ENCODE results near the gene MAP2K2. TPM values are rescaled to one million over a fixed set of nuclear protein-coding genes. Genes with fewer than 3 reads are reported as not detected.

MAP2K2 gene
- total RNA-seq, 2 donors from 2014 or later: 56.8 to 92.0 TPM

GRCh38 chr19:4069331-4069959 lies 54.5 kb downstream of the MAP2K2 start:
- no peak for TF ChIP-seq POLR2A (IDR thresholded peaks at IDR 0.05)
- no peak for TF ChIP-seq CTCF (IDR thresholded peaks at IDR 0.05)
- Histone ChIP-seq H3K27me3 (no peaks in the 10 kb centered on the region), H3K4me1 (peaks cover 10% of the 10 kb centered on the region), H3K9me3 (no peaks in the 10 kb centered on the region), H3K36me3 (replicated peaks in 1 of 2; ENCODE audit: insufficient read depth in 1 of 2, low read depth in 2 of 2) (no peaks in the 10 kb centered on the region), H3K27ac (no peak overlapping the region), H3K4me3 (no peak overlapping the region)
- ATAC-seq (no peak), DNase-seq (peak in 1 of 4 donors; percentile 63)
- WGBS, 2 donors: 59 to 73% methylated on average over 11 to 12 of the region's 12 CpGs
- intact Hi-C loops (cut with DNase I): loop anchor here (5.0 kb wide), 1 partner anchor 67 kb away; no protein-coding TSS in a partner anchor

GRCh38 chr19:4068047-4068966 lies 55.6 kb downstream of the MAP2K2 start:
- H3K27ac ChIP-seq: peak overlapping the region; percentile 91 to 97 (median 95)
- no peaks in the 10 kb centered on the region for H3K36me3 ChIP-seq (replicated peaks in 1 of 2; ENCODE audit: insufficient read depth in 1 of 2, low read depth in 2 of 2)
- ATAC-seq: no peak
- no peaks in the 10 kb centered on the region for H3K9me3 ChIP-seq
- intact Hi-C loops (cut with DNase I): loop anchor here (5.0 kb wide), 1 partner anchor 66 kb away; no protein-coding TSS in a partner anchor
- TF ChIP-seq CTCF (IDR thresholded peaks at IDR 0.05) (no peak), POLR2A (IDR thresholded peaks at IDR 0.05) (no peak)
- no peak for DNase-seq
- H3K4me3 ChIP-seq: peak overlapping the region in 1 of 2 donors; percentile 97
- no peaks in the 10 kb centered on the region for H3K27me3 ChIP-seq
- 34 to 36% methylated on average over 25 to 31 of the region's 31 CpGs for WGBS, 2 donors
- peaks cover 22% of the 10 kb centered on the region for H3K4me1 ChIP-seq

DNA sequence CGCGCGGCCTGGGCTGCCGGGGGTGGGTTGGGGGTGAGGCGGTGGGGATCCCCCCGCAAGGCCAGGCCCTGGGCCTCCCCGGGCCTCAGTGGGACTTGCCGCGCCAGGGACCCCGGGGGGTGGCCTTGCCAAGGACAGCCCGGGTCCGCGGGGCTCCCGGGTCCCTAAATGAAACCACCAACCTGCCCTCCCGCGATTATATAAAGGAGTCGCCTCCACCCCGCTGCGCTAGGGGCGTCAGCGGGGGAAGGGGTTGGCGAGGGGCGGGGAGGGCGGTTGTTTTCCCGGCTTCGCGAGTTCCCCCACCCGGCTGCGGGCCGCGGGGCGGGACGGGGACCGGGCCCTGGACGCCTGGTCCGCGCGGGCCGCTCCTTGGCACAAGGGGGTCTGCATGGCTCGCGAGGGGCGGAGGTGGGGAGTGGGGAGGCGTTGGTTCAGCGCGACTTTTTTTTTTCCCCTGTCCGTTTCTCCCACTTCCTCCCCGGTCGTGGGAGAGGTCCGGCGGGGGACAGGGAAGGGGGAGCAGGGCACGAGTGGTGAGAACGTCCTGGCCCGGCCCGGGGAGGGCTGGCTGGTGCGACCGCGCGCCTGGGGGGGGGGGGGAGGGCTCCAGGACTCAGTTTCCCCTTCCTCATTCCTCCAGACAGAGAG lies 56.4 kb downstream of the MAP2K2 start:
- WGBS, 2 donors: 0% methylated on average over 17 to 41 of the region's 58 CpGs
- intact Hi-C loops (cut with DNase I): loop anchor here (5.0 kb wide), 1 partner anchor 65 kb away; no protein-coding TSS in a partner anchor

More for the DNA sequence above, 56.4 kb downstream of the MAP2K2 start:
- Histone ChIP-seq H3K36me3 (replicated peaks in 1 of 2; ENCODE audit: insufficient read depth in 1 of 2, low read depth in 2 of 2) (no peaks in the 10 kb centered on the region), H3K4me1 (peaks cover 30% of the 10 kb centered on the region), H3K4me3 (peak overlapping the region; percentile 95 to 97), H3K27me3 (no peaks in the 10 kb centered on the region), H3K9me3 (no peaks in the 10 kb centered on the region), H3K27ac (peak overlapping the region; percentile 91 to 97 (median 95))
- ATAC-seq: no peak
- peak in 2 of 4 donors; percentile 48 to 50 for DNase-seq
- TF ChIP-seq CTCF (IDR thresholded peaks at IDR 0.05) (no peak), POLR2A (IDR thresholded peaks at IDR 0.05) (peak; percentile 12 to 44 (median 42))

Data from body of pancreas (tissue), 4 donors.